HepG2 (cell line): ENCODE results near the gene TIMM13. TPM values are rescaled to one million over a fixed set of nuclear protein-coding genes. Genes with fewer than 3 reads are reported as not detected.

Experiments used
- ATAC-seq: fragments of 200-7000 bp; cut with Tn5 transposase; 3 replicates; pipeline ENCODE4 v1.9.1; 2020; ENCODE audit warnings: mild to moderate bottlenecking, moderate library complexity
- BruUV-seq: library from RNA; stranded (reverse); fragments of 400-500 nt; replicated peaks from 2 replicates; lab custom pipeline; 2021; lab: Mats Ljungman, UMichigan
- CTCF ChIA-PET: fragments of 300-600 bp; formaldehyde crosslinking; extraction: SDS; loops from one replicate; lab custom pipeline; 2021; ENCODE audit warnings: low total read pairs, inconsistent platforms, low intra/inter-chr PET ratio; lab: Yijun Ruan, JAX
- POLR2A ChIA-PET: fragments of 350-600 bp; sonication (Branson Sonifier 250); formaldehyde crosslinking; loops from one replicate; lab custom pipeline; 2020; ENCODE audit warnings: antibody characterized with exemption, inconsistent platforms; lab: Yijun Ruan, JAX
- DNase-seq: peaks from one replicate; pipeline ENCODE4 v3.0.0-alpha.2; 2015; ENCODE audit warnings: low spot score
- FAIRE-seq: peaks from 3 replicates; lab custom pipeline; 2011; peaks lifted over from hg19 to GRCh38; lab: Jason Lieb, UNC
- H2AFZ ChIP-seq: one replicate; pipeline ENCODE4 v1.6.1; 2011; ENCODE audit warnings: low read length, inconsistent platforms
- H3K27ac ChIP-seq: fragments of 300-600 bp; 3 replicates; pipeline ENCODE4 v1.8.0; 2011; ENCODE audit warnings: mixed run types, mild to moderate bottlenecking, mixed read lengths, low read length, inconsistent platforms; ENCODE audit not compliant: insufficient read depth; ENCODE audit errors: extremely low read length
- H3K27me3 ChIP-seq, 2 experiments: fragments of 200-600 bp in 1 of 2; 2 replicates in 1 of 2; 3 replicates in 1 of 2; pipeline versions ENCODE4 v1.6.0 to v1.8.0; 2011; ENCODE audit warnings: low read length in 2 of 2, mild to moderate bottlenecking in 2 of 2, moderate library complexity in 2 of 2, inconsistent platforms in 1 of 2; ENCODE audit not compliant: insufficient read depth in 2 of 2, control insufficient read depth in 1 of 2
- H3K36me3 ChIP-seq, 2 experiments: fragments of 200-600 bp in 1 of 2; replicated peaks in 1 of 2; 2 replicates in 1 of 2; 3 replicates in 1 of 2; pipeline versions ENCODE4 v1.5.1 to v1.8.0; 2011; ENCODE audit warnings: low read length in 2 of 2, inconsistent platforms in 1 of 2; ENCODE audit not compliant: insufficient read depth in 2 of 2, control insufficient read depth in 1 of 2
- H3K4me1 ChIP-seq: 2 replicates; pipeline ENCODE4 v1.5.1; 2012; ENCODE audit warnings: low read length, inconsistent platforms; ENCODE audit not compliant: insufficient read depth
- H3K4me2 ChIP-seq: 2 replicates; pipeline ENCODE4 v1.6.0; 2011; ENCODE audit warnings: low read depth, low read length, inconsistent platforms
- H3K4me3 ChIP-seq, 3 experiments: fragments of 200-600 bp in 1 of 3; sonication (generic), shearing (Covaris generic) in 1 of 3; replicated peaks in 1 of 3; 2 replicates each; pipeline ENCODE4 v1.5.1; 2011 to 2016; ENCODE audit warnings: low read length in 3 of 3, inconsistent platforms in 2 of 3, low read depth in 2 of 3, mild to moderate bottlenecking in 2 of 3, control low read depth in 1 of 3, mixed read lengths in 1 of 3; ENCODE audit not compliant: insufficient read depth in 1 of 3
- H3K79me2 ChIP-seq: one replicate; pipeline ENCODE4 v1.6.1; 2011; ENCODE audit warnings: low read length, inconsistent platforms; ENCODE audit not compliant: insufficient read depth
- H3K9ac ChIP-seq: 2 replicates; pipeline ENCODE4 v1.6.0; 2011; ENCODE audit warnings: mild to moderate bottlenecking, low read depth, low read length, inconsistent platforms; ENCODE audit not compliant: insufficient read depth
- H3K9me3 ChIP-seq: 2 replicates; pipeline ENCODE4 v1.5.1; 2012; ENCODE audit warnings: mild to moderate bottlenecking, low read length
- H4K20me1 ChIP-seq: 2 replicates; pipeline ENCODE4 v1.6.0; 2011; ENCODE audit warnings: inconsistent platforms, mild to moderate bottlenecking, low read length, moderate library complexity; ENCODE audit not compliant: insufficient read depth
- CAMTA2 ChIP-seq: sonication (generic); formaldehyde crosslinking; IDR thresholded peaks from 2 replicates; pipeline ENCODE4 v1.4.0; 2020; ENCODE audit warnings: mild to moderate bottlenecking, missing genetic modification reagents, borderline replicate concordance
- DR1 ChIP-seq: sonication (generic); formaldehyde crosslinking; IDR thresholded peaks from 2 replicates; pipeline ENCODE4 v1.8.0; 2021; ENCODE audit warnings: mild to moderate bottlenecking, missing genetic modification reagents, inconsistent platforms
- PHB2 ChIP-seq: fragments of 450-650 bp; IDR thresholded peaks from 2 replicates; pipeline ENCODE4 v1.6.1; 2018; ENCODE audit not compliant: partially characterized antibody
- RARG ChIP-seq: sonication (generic); formaldehyde crosslinking; IDR thresholded peaks from 2 replicates; pipeline ENCODE4 v1.4.0; 2020; ENCODE audit warnings: low read depth, mild to moderate bottlenecking, missing genetic modification reagents
- SRSF9 ChIP-seq: fragments of 200-400 bp; formaldehyde crosslinking; IDR thresholded peaks from 2 replicates; pipeline ENCODE4 v1.6.1; 2018; ENCODE audit warnings: borderline replicate concordance, mild to moderate bottlenecking, low read depth, low read length; ENCODE audit not compliant: insufficient read depth, poor library complexity, severe bottlenecking
- TCF7L2 ChIP-seq: IDR thresholded peaks from 2 replicates; pipeline ENCODE4 v1.6.1; 2011; ENCODE audit warnings: mild to moderate bottlenecking, low read depth, low read length, moderate library complexity
- TEAD3 ChIP-seq: optimal IDR thresholded peaks from 2 replicates; pipeline ENCODE3; 2016; ENCODE audit warnings: borderline replicate concordance
- WIZ ChIP-seq: sonication (generic); formaldehyde crosslinking; IDR thresholded peaks from 2 replicates; pipeline ENCODE4 v1.5.1; 2020; ENCODE audit warnings: mild to moderate bottlenecking, missing genetic modification reagents
- ZNF281 ChIP-seq: sonication (generic); formaldehyde crosslinking; IDR thresholded peaks from 2 replicates; pipeline ENCODE4 v1.4.0; 2020; ENCODE audit warnings: missing genetic modification reagents, borderline replicate concordance
- ZNF652 ChIP-seq: IDR thresholded peaks from 2 replicates; pipeline ENCODE4 v1.6.1; 2016; ENCODE audit warnings: low read depth, borderline replicate concordance
- ZNF749 ChIP-seq: sonication (generic); formaldehyde crosslinking; IDR thresholded peaks from 2 replicates; pipeline ENCODE4 v1.8.0; 2022; ENCODE audit warnings: mild to moderate bottlenecking, missing genetic modification reagents, moderate library complexity, borderline replicate concordance
- WGBS: methylation state at CpG from one replicate; pipeline ENCODE4 v1.1.6; 2017; ENCODE audit warnings: low lambda C conversion rate; 5-methylcytosine and 5-hydroxymethylcytosine counted together
- in situ Hi-C: cut with HindIII; loops from 2 replicates; pipeline ENCODE4 v1.10.0; 2017; ENCODE audit warnings: low pct_unique_long_range_greater_than_20kb; ENCODE audit not compliant: extremely low pct_ligation_motif_present
- intact Hi-C: fragments of 100-400 bp; cut with micrococcal nuclease; formaldehyde crosslinking; loops from one replicate; pipeline ENCODE4 v1.10.0; 2022; ENCODE audit not compliant: unreplicated experiment
- polyA plus RNA-seq, 8 experiments: library from polyadenylated mRNA; depleted of rRNA in 3 of 8; stranded (reverse) in 7 of 8; unstranded in 1 of 8; fragments of >200 nt; fragmentation: Illumina TruSeq in 4 of 8; extraction: Trizol in 4 of 8; gene quantifications; 2 replicates each; pipeline versions ENCODE4 v1.2.1 to v1.2.3, GENCODE V29; 2011 to 2016; ENCODE audit warnings: low read depth in 4 of 8, missing spikeins in 1 of 8, mixed read lengths in 1 of 8; ENCODE audit not compliant: insufficient read depth in 1 of 8
- total RNA-seq, 5 experiments: library from RNA; depleted of rRNA; stranded (reverse); fragments of >200 nt; fragmentation: Illumina TruSeq; extraction: Trizol; gene quantifications; 2 replicates each; pipeline ENCODE4 v1.2.3, GENCODE V29; 2016; ENCODE audit warnings: low read depth in 1 of 5
- TF ChIP-seq, protein P1 (sequence below): sonication (generic); formaldehyde crosslinking; IDR thresholded peaks from 2 replicates; pipeline ENCODE4 v1.4.0; 2020; ENCODE audit warnings: missing genetic modification reagents

TIMM13 gene
- total and polyA plus RNA-seq, 2 of the 13 experiments (the other 11 are each of a cell fraction or from before 2014, with no cell fraction given), result 48.4 to 108 TPM

DNA sequence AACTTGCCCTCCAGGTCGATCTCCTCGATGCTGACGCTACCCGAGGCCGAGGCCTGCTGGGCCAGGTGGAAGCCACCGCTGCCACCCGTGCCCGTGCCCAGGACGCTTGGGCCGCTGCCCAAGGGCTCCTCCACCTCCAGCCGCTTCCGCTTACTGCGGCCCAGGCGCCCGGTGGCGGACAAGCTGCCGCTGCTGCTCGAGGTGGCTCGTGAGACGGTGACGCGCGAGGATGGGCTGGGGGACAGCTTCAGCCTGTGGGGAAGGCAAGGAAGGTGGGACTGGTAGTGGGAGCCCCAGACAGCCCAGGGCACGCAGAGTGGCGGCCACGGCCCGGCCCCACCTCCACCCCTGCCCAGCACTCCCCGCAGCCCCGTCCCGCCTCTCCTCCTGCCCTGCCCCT, 6.5 kb upstream of the TIMM13 start (continued):
- TF ChIP-seq SRSF9, result no peak

DNA sequence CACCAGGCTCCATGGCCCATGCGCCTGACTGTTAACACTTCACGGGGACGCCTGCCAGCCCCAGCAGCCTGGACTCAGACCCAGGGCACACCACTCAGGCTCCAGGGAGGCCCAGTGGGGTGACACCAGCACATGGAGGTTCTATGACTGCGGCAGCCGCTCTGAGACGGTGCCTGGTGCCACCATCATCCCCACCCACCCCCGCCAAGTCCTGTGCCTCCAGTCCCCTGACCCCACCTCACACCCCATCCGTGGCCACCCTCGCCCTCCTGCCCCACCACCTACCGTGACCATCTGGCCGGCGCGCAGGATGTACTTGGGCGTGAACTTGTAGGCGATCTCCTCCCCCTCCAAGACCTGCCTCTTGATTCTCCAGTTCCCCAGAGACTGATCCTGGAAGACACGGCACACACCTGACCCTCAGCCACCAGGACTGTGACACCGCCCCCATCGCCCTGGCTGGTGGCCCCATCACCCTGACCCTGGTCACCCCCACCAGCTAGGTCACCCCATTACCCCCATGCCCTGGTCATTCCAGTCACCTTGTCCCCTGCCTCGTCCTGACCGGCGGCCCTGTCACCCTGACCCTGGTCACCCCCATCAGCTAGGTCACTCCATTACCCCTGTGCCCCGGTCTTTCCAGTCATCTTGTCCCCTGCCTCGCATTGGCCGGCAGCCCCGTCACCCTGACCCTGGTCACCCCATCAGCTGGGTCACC, 4.9 kb upstream of the TIMM13 start:
- POLR2A ChIA-PET, result no interaction called here
- 98% methylated on average over 17 of the region's 25 CpGs for WGBS
- intact Hi-C loops, result no loop called here
- no peak for DNase-seq
- no peaks in the 10 kb centered on the region for H3K79me2 ChIP-seq
- in situ Hi-C loops, result no loop called here
- no peak overlapping the region for H2AFZ ChIP-seq
- H3K9ac ChIP-seq, result no peak overlapping the region
- TF ChIP-seq ZNF281 (no peak), DR1 (CRISPR knock-in tag) (no peak), TCF7L2 (no peak), CAMTA2 (CRISPR knock-in tag) (no peak), PHB2 (no peak), ZNF652 (CRISPR knock-in tag) (no peak), TEAD3 (CRISPR knock-in tag) (no peak), WIZ (no peak), ZNF749 (no peak), RARG (CRISPR knock-in tag) (no peak)
- TF ChIP-seq, protein P1, sequence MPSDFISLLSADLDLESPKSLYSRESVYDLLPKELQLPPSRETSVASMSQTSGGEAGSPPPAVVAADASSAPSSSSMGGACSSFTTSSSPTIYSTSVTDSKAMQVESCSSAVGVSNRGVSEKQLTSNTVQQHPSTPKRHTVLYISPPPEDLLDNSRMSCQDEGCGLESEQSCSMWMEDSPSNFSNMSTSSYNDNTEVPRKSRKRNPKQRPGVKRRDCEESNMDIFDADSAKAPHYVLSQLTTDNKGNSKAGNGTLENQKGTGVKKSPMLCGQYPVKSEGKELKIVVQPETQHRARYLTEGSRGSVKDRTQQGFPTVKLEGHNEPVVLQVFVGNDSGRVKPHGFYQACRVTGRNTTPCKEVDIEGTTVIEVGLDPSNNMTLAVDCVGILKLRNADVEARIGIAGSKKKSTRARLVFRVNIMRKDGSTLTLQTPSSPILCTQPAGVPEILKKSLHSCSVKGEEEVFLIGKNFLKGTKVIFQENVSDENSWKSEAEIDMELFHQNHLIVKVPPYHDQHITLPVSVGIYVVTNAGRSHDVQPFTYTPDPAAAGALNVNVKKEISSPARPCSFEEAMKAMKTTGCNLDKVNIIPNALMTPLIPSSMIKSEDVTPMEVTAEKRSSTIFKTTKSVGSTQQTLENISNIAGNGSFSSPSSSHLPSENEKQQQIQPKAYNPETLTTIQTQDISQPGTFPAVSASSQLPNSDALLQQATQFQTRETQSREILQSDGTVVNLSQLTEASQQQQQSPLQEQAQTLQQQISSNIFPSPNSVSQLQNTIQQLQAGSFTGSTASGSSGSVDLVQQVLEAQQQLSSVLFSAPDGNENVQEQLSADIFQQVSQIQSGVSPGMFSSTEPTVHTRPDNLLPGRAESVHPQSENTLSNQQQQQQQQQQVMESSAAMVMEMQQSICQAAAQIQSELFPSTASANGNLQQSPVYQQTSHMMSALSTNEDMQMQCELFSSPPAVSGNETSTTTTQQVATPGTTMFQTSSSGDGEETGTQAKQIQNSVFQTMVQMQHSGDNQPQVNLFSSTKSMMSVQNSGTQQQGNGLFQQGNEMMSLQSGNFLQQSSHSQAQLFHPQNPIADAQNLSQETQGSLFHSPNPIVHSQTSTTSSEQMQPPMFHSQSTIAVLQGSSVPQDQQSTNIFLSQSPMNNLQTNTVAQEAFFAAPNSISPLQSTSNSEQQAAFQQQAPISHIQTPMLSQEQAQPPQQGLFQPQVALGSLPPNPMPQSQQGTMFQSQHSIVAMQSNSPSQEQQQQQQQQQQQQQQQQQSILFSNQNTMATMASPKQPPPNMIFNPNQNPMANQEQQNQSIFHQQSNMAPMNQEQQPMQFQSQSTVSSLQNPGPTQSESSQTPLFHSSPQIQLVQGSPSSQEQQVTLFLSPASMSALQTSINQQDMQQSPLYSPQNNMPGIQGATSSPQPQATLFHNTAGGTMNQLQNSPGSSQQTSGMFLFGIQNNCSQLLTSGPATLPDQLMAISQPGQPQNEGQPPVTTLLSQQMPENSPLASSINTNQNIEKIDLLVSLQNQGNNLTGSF, result no peak
- TF ChIP-seq, all 625 proteins: peak for 0
- Histone ChIP-seq H3K4me2 (no peak overlapping the region), H3K27ac (no peak overlapping the region), H3K36me3 (peaks cover 15 to 47% of the 10 kb centered on the region in 2 experiments; a peak in 4 of 5 replicates), H3K4me1 (peaks cover 11% of the 10 kb centered on the region), H3K4me3 (no peak overlapping the region), H3K9me3 (no peaks in the 10 kb centered on the region), H3K27me3 (no peaks in the 10 kb centered on the region), H4K20me1 (no peaks in the 10 kb centered on the region)
- no peak for FAIRE-seq
- no TSS peak for BruUV-seq
- no peak for ATAC-seq
- CTCF ChIA-PET, result no interaction called here
